GM21786 (cell line): ENCODE measurements around the gene MAN2C1.
"Not testable (repeated sequence)": the region's sequence is repeated elsewhere in the genome, so short reads cannot be mapped to it uniquely, and the experiment has no call there.

Experiments
- ATAC-seq: cut with Tn5 transposase; IDR thresholded peaks from one replicate; pipeline ENCODE4 v1.9.1; 2021; ENCODE audit not compliant: unreplicated experiment

Gene MAN2C1

GRCh38 chr15:75361361-75361988, 6.9 kb downstream of the MAN2C1 start:
- ATAC-seq, result no peak

- ATAC-seq, result no peak
Observed at GRCh38 chr15:75360856-75361255, 7.6 kb downstream of the MAN2C1 start.

GRCh38 chr15:75360391-75360790, 8.0 kb downstream of the MAN2C1 start:
- no peak for ATAC-seq

GRCh38 chr15:75359537-75360250, 8.7 kb downstream of the MAN2C1 start:
- no peak for ATAC-seq

GRCh38 chr15:75358771-75359536, 9.5 kb downstream of the MAN2C1 start:
- ATAC-seq, result no peak

GRCh38 chr15:75357976-75358673, 10.3 kb downstream of the MAN2C1 start:
- ATAC-seq, result no peak

GRCh38 chr15:75356517-75356916, 11.9 kb downstream of the MAN2C1 start:
- ATAC-seq, result no peak

- no peak for ATAC-seq
Observed at GRCh38 chr15:75356006-75356405, 12.4 kb downstream of the MAN2C1 start.

GRCh38 chr15:75355369-75355768, 13.0 kb downstream of the MAN2C1 start:
- ATAC-seq, result no peak

GRCh38 chr15:75354454-75354853, 14.0 kb downstream of the MAN2C1 start:
- no peak for ATAC-seq

- ATAC-seq, result no peak
Observed at GRCh38 chr15:75353604-75354003, 14.8 kb downstream of the MAN2C1 start.

GRCh38 chr15:75352186-75353080, 16.0 kb downstream of the MAN2C1 start:
- ATAC-seq, result no peak

GRCh38 chr15:75350601-75351361, 17.6 kb downstream of the MAN2C1 start:
- ATAC-seq, result no peak

GRCh38 chr15:75349851-75350588, 18.4 kb downstream of the MAN2C1 start:
- no peak for ATAC-seq

- ATAC-seq, result not testable (repeated sequence)
Observed at GRCh38 chr15:75349351-75349669, 19.1 kb downstream of the MAN2C1 start.

GRCh38 chr15:75348562-75349350, 19.7 kb downstream of the MAN2C1 start:
- no peak for ATAC-seq

GRCh38 chr15:75348034-75348561, 20.3 kb downstream of the MAN2C1 start:
- ATAC-seq, result no peak
